ENCODE results near the gene MAP2K7. TPM values are rescaled to one million over a fixed set of nuclear protein-coding genes. Genes with fewer than 3 reads are reported as not detected.

Gene MAP2K7
- total and polyA plus RNA-seq, 2 donors (not counting 1 experiment from before 2014, with no cell fraction given) = 7.8 to 10.4 TPM

- no peak for DNase-seq (ENCODE audit: low read depth in 2 of 2)
Measured at GRCh38 chr19:7866399-7867091, 37.1 kb upstream of the MAP2K7 start.

DNA sequence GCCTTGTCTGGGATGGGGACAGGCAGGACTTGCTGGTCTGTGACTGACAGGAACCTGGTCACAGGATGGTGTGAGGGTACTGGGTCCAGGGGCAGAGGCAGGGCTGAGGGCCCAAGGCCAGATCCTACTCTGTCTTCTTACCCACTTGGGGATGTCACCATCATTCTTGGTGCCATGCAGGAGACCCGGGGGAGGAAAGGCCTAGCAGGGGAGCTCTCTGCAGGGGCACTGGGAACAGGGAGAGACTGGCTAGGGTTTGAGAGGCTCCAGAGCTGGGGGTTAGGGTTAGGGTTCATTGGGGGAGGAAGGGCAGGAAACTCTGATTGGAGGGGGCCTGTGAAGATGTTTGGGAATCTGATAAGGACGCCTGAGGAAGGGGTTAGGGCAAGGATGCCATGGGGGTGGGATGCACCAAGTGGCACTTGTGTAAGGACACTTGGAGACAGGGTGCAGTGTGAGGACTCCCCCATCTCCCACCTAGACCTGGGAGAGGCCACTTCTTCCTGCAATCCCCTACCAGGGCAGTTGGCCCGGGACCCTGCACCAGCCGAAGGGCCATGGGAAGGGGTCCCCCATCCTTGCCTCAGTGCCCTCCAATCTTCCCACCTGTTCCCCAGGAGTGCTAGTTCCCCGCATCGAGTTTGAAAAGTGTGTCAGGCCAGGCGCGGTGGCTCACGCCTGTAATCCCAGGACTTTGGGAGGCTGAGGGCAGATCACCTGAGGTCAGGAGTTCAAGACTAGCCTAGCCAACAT, 36.4 kb upstream of the MAP2K7 start:
- no peak overlapping the region for H3K27ac ChIP-seq (ENCODE audit: insufficient read depth, low read length)
- no peaks in the 10 kb centered on the region for H3K9me3 ChIP-seq (ENCODE audit: control insufficient read depth, insufficient read depth, low read depth, low read length)
- no peaks in the 10 kb centered on the region for H3K36me3 ChIP-seq (ENCODE audit: control insufficient read depth, insufficient read depth, low read length)
- TF ChIP-seq EZH2 (IDR thresholded peaks at IDR 0.05; ENCODE audit: low read length, missing control alignments) (no peak), CTCF (conservative IDR thresholded peaks at IDR 0.05 in 1 of 2, IDR thresholded peaks at IDR 0.05 in 1 of 2; ENCODE audit: low read depth in 1 of 2, low read length in 2 of 2) (no peak)
- H3K27me3 ChIP-seq (ENCODE audit: control insufficient read depth, insufficient read depth, low read length) = no peaks in the 10 kb centered on the region
- H3K9ac ChIP-seq (ENCODE audit: insufficient read depth, low read length) = no peak overlapping the region
- no peaks in the 10 kb centered on the region for H4K20me1 ChIP-seq (ENCODE audit: control insufficient read depth, extremely low read depth, insufficient read depth, low read length)
- DNase-seq (ENCODE audit: low read depth in 2 of 2) = no peak
- H3K4me2 ChIP-seq (ENCODE audit: extremely low read depth, insufficient read depth, low read length) = no peak overlapping the region
- no peaks in the 10 kb centered on the region for H3K79me2 ChIP-seq (ENCODE audit: control insufficient read depth, insufficient read depth, low read length)
- H2AFZ ChIP-seq (ENCODE audit: low read length) = no peak overlapping the region
- no peak overlapping the region for H3K4me3 ChIP-seq (replicated peaks in 1 of 4; ENCODE audit: control extremely low read depth in 1 of 4, insufficient read depth in 1 of 4, low read depth in 3 of 4, low read length in 4 of 4)
- peaks cover 7% of the 10 kb centered on the region for H3K4me1 ChIP-seq (ENCODE audit: control insufficient read depth, extremely low read depth, insufficient read depth, low read length)

More at GRCh38 chr19:7866399-7867091, 37.1 kb upstream of the MAP2K7 start:
- Histone ChIP-seq H3K27ac (ENCODE audit: insufficient read depth, low read length) (no peak overlapping the region), H3K9me3 (ENCODE audit: control insufficient read depth, insufficient read depth, low read depth, low read length) (no peaks in the 10 kb centered on the region), H3K4me2 (ENCODE audit: extremely low read depth, insufficient read depth, low read length) (no peak overlapping the region), H3K27me3 (ENCODE audit: control insufficient read depth, insufficient read depth, low read length) (no peaks in the 10 kb centered on the region), H3K79me2 (ENCODE audit: control insufficient read depth, insufficient read depth, low read length) (no peaks in the 10 kb centered on the region), H3K9ac (ENCODE audit: insufficient read depth, low read length) (no peak overlapping the region), H2AFZ (ENCODE audit: low read length) (no peak overlapping the region), H3K4me1 (ENCODE audit: control insufficient read depth, extremely low read depth, insufficient read depth, low read length) (peaks cover 4% of the 10 kb centered on the region), H3K4me3 (replicated peaks in 1 of 4; ENCODE audit: control extremely low read depth in 1 of 4, insufficient read depth in 1 of 4, low read depth in 3 of 4, low read length in 4 of 4) (no peak overlapping the region), H4K20me1 (ENCODE audit: control insufficient read depth, extremely low read depth, insufficient read depth, low read length) (no peaks in the 10 kb centered on the region), H3K36me3 (ENCODE audit: control insufficient read depth, insufficient read depth, low read length) (no peaks in the 10 kb centered on the region)
- no peak for TF ChIP-seq CTCF (conservative IDR thresholded peaks at IDR 0.05 in 1 of 2, IDR thresholded peaks at IDR 0.05 in 1 of 2; ENCODE audit: low read depth in 1 of 2, low read length in 2 of 2)
- no peak for TF ChIP-seq EZH2 (IDR thresholded peaks at IDR 0.05; ENCODE audit: low read length, missing control alignments)

DNA sequence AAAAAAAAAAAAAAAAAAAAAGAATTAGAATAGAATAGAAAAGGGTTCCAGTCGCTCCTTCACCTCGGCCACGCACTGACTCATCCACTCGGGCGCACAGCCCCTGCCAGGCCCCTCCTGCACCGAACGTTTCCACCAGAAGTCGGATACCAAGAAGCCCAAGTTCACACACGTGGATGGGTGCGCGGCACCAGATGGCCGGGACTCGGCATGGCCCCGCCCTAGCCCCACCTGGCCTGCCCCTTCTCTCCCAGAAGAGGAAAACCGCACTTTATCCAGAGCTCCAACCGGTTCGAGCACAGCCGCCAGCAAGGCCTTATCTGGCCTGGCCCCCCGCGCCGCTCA, 35.4 kb upstream of the MAP2K7 start:
- no peak overlapping the region for H3K27ac ChIP-seq (ENCODE audit: insufficient read depth, low read length)
- no peaks in the 10 kb centered on the region for H4K20me1 ChIP-seq (ENCODE audit: control insufficient read depth, extremely low read depth, insufficient read depth, low read length)
- no peaks in the 10 kb centered on the region for H3K9me3 ChIP-seq (ENCODE audit: control insufficient read depth, insufficient read depth, low read depth, low read length)
- H3K79me2 ChIP-seq (ENCODE audit: control insufficient read depth, insufficient read depth, low read length) = no peaks in the 10 kb centered on the region
- H3K4me2 ChIP-seq (ENCODE audit: extremely low read depth, insufficient read depth, low read length) = no peak overlapping the region
- no peak for DNase-seq (ENCODE audit: low read depth in 2 of 2)
- H3K9ac ChIP-seq (ENCODE audit: insufficient read depth, low read length) = no peak overlapping the region
- no peak overlapping the region for H2AFZ ChIP-seq (ENCODE audit: low read length)
- TF ChIP-seq CTCF (conservative IDR thresholded peaks at IDR 0.05 in 1 of 2, IDR thresholded peaks at IDR 0.05 in 1 of 2; ENCODE audit: low read depth in 1 of 2, low read length in 2 of 2) (no peak), EZH2 (IDR thresholded peaks at IDR 0.05; ENCODE audit: low read length, missing control alignments) (no peak)
- H3K4me1 ChIP-seq (ENCODE audit: control insufficient read depth, extremely low read depth, insufficient read depth, low read length) = peaks cover 7% of the 10 kb centered on the region
- H3K4me3 ChIP-seq (replicated peaks in 1 of 4; ENCODE audit: control extremely low read depth in 1 of 4, insufficient read depth in 1 of 4, low read depth in 3 of 4, low read length in 4 of 4) = no peak overlapping the region
- peaks cover 6% of the 10 kb centered on the region for H3K27me3 ChIP-seq (ENCODE audit: control insufficient read depth, insufficient read depth, low read length)
- no peaks in the 10 kb centered on the region for H3K36me3 ChIP-seq (ENCODE audit: control insufficient read depth, insufficient read depth, low read length)

Measured in fibroblast of lung (primary cell).